Measurements from ENCODE around the gene CEP126.

Gene CEP126

DNA sequence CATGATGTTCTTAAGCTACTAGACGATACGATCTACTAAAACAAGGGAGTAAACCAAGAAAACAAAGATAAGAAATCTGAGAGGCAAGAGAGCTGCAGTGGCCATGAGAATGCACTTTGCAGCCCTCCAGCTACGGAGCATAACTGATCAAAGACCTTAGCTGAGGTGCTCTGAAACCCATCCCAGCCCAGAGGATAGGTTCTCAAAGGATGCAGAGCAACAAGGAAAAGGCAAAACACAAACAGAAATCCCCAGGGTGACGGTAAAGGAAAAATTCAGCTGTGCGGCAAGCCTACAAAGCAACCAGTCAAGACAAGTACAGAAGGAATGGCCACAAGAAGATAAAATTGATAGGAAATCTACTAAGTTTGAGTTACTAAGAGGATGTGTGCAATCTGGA, 99.9 kb downstream of the CEP126 start:
- DNase-seq, result no peak

DNA sequence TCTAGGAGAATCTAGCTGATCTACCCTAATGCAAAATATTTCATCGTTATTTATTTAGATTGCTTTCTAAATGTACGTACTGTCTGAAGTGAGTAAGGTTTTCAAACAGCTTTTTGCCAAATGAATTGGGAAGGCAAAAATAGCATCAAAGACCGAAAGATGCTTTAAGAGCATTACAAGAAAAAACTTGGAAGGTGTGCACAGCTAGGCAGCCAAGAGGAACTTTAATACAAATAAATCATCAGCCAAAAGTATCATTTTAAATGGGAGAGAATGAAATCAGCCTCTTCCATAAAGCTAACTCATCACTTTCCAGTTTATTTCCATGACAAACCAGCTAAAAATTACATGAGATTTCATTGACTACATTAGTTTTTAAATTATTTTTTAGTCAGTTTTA, 102.2 kb downstream of the CEP126 start:
- no peak for DNase-seq

DNA sequence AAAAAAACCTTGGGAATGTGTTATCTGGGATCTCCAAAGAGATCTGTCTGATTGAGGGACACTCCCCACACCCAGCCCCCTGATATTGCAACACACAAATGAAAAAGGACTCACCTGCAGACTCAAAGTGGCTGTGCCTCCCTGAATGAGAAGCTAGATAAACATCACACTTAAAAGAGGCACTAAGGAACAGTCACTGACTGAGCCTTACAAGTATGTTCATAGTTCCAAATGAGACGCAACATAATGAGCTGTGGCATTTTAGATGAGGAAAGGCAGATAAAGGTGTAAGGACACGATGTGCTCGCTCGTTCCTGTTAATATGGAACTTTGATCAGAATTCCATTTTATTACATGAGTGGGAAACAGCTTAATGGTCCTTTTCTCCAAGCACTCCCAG, 111.4 kb downstream of the CEP126 start:
- DNase-seq, result no peak

DNA sequence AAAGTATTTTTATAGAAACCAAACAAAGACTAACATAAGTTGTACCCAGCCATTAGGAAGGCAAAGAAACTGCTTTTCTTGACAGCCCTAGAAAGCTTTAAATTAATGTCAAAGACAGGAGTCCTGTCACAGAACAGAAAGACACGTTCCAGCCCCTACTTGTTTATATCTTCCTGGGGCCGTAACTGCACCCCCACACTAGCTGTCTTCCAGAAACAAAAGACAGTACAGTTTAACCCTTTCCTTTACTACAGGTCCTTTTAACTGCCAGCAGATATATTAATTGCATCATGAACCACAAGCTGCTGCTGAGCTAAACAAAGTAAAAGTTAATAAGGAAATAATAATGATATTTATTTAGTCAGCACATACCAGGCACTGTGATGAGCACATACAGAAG, 112.1 kb downstream of the CEP126 start:
- no peak for DNase-seq

DNA sequence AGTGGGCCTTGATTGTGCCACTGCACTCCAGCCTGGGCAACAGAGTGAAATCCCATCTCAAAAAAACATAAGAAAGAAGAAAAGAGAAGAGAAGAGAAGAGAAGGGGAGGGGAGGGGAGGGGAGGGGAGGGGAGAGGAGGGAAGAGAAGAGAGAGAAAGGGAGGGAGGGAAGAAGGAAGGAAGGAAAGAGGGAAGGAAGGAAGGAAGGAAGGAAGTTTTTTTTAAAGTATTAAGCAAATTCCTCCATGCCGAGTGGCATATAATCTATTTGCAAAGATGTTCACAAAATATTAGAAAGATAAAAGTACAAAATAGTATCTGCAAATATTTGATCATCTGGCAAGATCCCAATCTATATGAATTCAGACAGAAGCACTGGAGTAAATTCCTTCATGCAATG, 121.9 kb downstream of the CEP126 start:
- DNase-seq, result no peak

DNA sequence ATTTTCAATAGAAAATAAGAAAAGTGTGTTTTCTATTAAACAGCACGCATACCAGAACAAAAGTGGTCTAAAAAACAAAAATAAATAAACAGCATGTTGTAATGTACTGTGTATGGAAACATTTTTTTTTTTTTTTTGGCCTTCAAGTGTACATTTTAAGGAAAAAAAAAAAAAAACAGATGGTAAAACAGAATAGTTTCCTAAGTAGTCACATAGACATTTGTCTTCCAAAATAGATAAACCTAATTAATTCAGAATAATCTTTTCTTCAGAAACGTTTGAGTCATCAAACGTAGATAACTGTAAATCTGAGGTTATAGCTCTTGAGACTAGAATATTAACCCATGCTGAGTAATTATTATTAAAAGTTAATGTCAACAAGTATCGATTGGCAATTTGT, 132.0 kb downstream of the CEP126 start:
- DNase-seq, result no peak

DNA sequence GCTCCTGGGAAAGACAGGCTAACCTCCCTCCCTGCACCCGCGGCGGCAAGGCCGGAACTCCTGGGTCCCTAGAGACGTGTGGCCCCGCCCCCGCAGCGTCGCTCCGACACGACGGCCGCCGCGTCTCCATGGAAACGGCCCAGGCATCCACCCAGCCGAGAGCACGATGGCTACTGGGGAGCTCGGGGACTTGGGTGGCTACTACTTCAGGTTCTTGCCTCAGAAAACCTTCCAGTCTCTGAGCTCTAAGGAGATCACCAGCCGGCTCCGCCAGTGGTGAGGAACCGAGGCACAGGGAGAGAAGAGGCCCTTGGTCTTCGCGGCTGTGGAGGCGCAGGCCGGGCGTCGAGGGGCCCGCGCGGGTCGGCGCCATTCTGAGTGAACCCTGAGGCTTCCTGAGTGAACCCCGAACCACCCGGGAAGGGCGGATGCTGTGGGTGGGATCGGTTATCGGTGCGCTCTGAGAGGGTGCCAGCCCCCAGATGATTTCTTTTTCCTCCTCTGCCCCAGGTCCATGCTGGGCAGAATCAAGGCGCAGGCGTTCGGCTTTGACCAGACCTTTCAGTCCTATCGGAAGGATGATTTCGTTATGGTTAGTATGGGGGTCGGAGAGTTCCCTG, 132.6 kb downstream of the CEP126 start, which contains the start of gene CFAP300:
Gene CFAP300, plus strand, starts transcription at position 133 of the 620 bp plus-strand sequence. Its CDS starts 34 bp downstream, at position 167.
- DNase-seq, result peak; percentile 24
